GM13977 (cell line): ENCODE results near the gene SLBP.
A peak's percentile ranks its signal among the peaks of the same experiment; 100 is the strongest.
"Not testable (repeated sequence)": the region's sequence is repeated elsewhere in the genome, so short reads cannot be mapped to it uniquely, and the experiment has no call there.

Source experiments
- DNase-seq: peaks from one replicate; pipeline ENCODE4 v3.0.0; 2012; ENCODE audit warnings: low spot score
- CTCF ChIP-seq: IDR thresholded peaks from 2 replicates; pipeline ENCODE4 v1.5.1; 2012; ENCODE audit warnings: mild to moderate bottlenecking, control low read depth; ENCODE audit not compliant: insufficient read depth; ENCODE audit errors: extremely low read depth, missing control alignments
- in situ Hi-C: fragments of 300-500 bp; cut with MboI; formaldehyde crosslinking; loops from one replicate; pipeline ENCODE4 v1.12.0; 2022; ENCODE audit warnings: low sequenced_read_pairs, low pct_unique_long_range_greater_than_20kb, mixed read lengths, inconsistent platforms; ENCODE audit not compliant: unreplicated experiment

The SLBP gene

GRCh38 chr4:1705732-1706131 lies 6.4 kb downstream of the SLBP start:
- in situ Hi-C loops, result no loop called here
- no peak for TF ChIP-seq CTCF
- DNase-seq, result no peak

GRCh38 chr4:1703867-1704266 lies 8.3 kb downstream of the SLBP start:
- no peak for TF ChIP-seq CTCF
- in situ Hi-C loops, result no loop called here
- no peak for DNase-seq

GRCh38 chr4:1701671-1702070 lies 10.4 kb downstream of the SLBP start:
- DNase-seq, in situ Hi-C loops: not testable (repeated sequence)

- in situ Hi-C loops, result no loop called here
- DNase-seq, result no peak
- TF ChIP-seq CTCF, result no peak
Measured at GRCh38 chr4:1695913-1696312, 16.2 kb downstream of the SLBP start.

GRCh38 chr4:1693131-1693896 lies 18.8 kb downstream of the SLBP start:
- TF ChIP-seq CTCF, result peak; percentile 92

GRCh38 chr4:1691737-1692373 lies 20.3 kb downstream of the SLBP start:
- in situ Hi-C loops, result no loop called here
- no peak for TF ChIP-seq CTCF

More at GRCh38 chr4:1693131-1693896, 18.8 kb downstream of the SLBP start:
- in situ Hi-C loops, result no loop called here
- peak; percentile 79 for DNase-seq

GRCh38 chr4:1690698-1691097 lies 21.4 kb downstream of the SLBP start:
- no peak for DNase-seq
- TF ChIP-seq CTCF, result no peak
- in situ Hi-C loops, result no loop called here

More at GRCh38 chr4:1691737-1692373, 20.3 kb downstream of the SLBP start:
- DNase-seq, result no peak
